B cell (primary cell): ENCODE measurements around the gene SCO2. TPM values are rescaled to one million over a fixed set of nuclear protein-coding genes. Genes with fewer than 3 reads are reported as not detected.

Experiments
- ATAC-seq: fragments of 200-7000 bp; cut with Tn5 transposase; one replicate; pipeline ENCODE4 v1.10.0; 2021; ENCODE audit warnings: low read depth, mild to moderate bottlenecking, moderate number of reproducible peaks, moderate library complexity
- CTCF ChIA-PET: fragments of 350-600 bp; sonication (Branson Sonifier 250); formaldehyde crosslinking; loops from one replicate; lab custom pipeline; 2021; ENCODE audit warnings: antibody characterized with exemption, inconsistent platforms; lab: Charles Lee
- POLR2A ChIA-PET: fragments of 350-600 bp; sonication (Branson Sonifier 250); formaldehyde crosslinking; loops from one replicate; lab custom pipeline; 2021; ENCODE audit warnings: antibody characterized with exemption; lab: Charles Lee
- DNase-seq: peaks from one replicate; pipeline ENCODE4 v3.0.0; 2013
- H2AFZ ChIP-seq: 2 replicates; pipeline ENCODE4 v1.6.1; 2012; ENCODE audit warnings: mild to moderate bottlenecking, low read depth, low read length; ENCODE audit not compliant: insufficient read depth, poor library complexity, severe bottlenecking
- H3K27ac ChIP-seq, 2 donors: 1 replicate in 1 of 2; 2 replicates in 1 of 2; pipeline ENCODE4 v1.5.1; 2012 to 2013; ENCODE audit warnings: low read length in 2 of 2, mild to moderate bottlenecking in 2 of 2, moderate library complexity in 1 of 2
- H3K27me3 ChIP-seq, 4 experiments: fragments of 200-600 bp in 1 of 4; sonication (generic) in 1 of 4; replicated peaks in 1 of 4; 1 replicate in 2 of 4; 2 replicates in 2 of 4; pipeline versions ENCODE4 v1.6.1 to v1.7.0; 2013 to 2016; ENCODE audit warnings: low read length in 3 of 4, mild to moderate bottlenecking in 2 of 4, mixed read lengths in 1 of 4, moderate library complexity in 1 of 4; ENCODE audit not compliant: insufficient read depth in 4 of 4, control insufficient read depth in 3 of 4; ENCODE audit errors: control extremely low read depth in 1 of 4
- H3K36me3 ChIP-seq, 2 experiments: replicated peaks in 1 of 2; 1 replicate in 1 of 2; 2 replicates in 1 of 2; pipeline versions ENCODE4 v1.6.1 to v1.7.1; 2013; ENCODE audit warnings: low read length in 1 of 2; ENCODE audit not compliant: insufficient read depth in 2 of 2, control insufficient read depth in 1 of 2; ENCODE audit errors: control extremely low read depth in 1 of 2, extremely low read depth in 1 of 2
- H3K4me1 ChIP-seq, 2 donors: fragments of 200-600 bp in 1 of 2; sonication (generic) in 1 of 2; 1 replicate in 1 of 2; 2 replicates in 1 of 2; pipeline versions ENCODE4 v1.5.1 to v1.6.1; 2013 to 2017; ENCODE audit warnings: low read length in 2 of 2; ENCODE audit not compliant: control insufficient read depth in 2 of 2, insufficient read depth in 2 of 2
- H3K4me2 ChIP-seq: replicated peaks from 2 replicates; pipeline ENCODE3; 2012; ENCODE audit warnings: mild to moderate bottlenecking, low read depth, low read length; ENCODE audit not compliant: poor library complexity, severe bottlenecking
- H3K4me3 ChIP-seq, 5 experiments: fragments of 200-600 bp in 1 of 5; sonication (generic) in 1 of 5; 1 replicate in 3 of 5; 2 replicates in 2 of 5; pipeline versions ENCODE4 v1.5.1 to v1.7.0; 2011 to 2016; ENCODE audit warnings: low read length in 4 of 5, mild to moderate bottlenecking in 4 of 5, low read depth in 2 of 5, control low read depth in 1 of 5, moderate library complexity in 1 of 5; ENCODE audit not compliant: insufficient read depth in 1 of 5; ENCODE audit errors: control extremely low read depth in 1 of 5, extremely low read depth in 1 of 5
- H3K79me2 ChIP-seq: fragments of 200-600 bp; sonication (generic); one replicate; pipeline ENCODE4 v1.6.0; 2016; ENCODE audit warnings: low read length; ENCODE audit not compliant: control insufficient read depth, insufficient read depth
- H3K9ac ChIP-seq: fragments of 200-600 bp; sonication (generic); 2 replicates; pipeline ENCODE4 v1.6.1; 2017; ENCODE audit warnings: mild to moderate bottlenecking, low read length, moderate library complexity
- H3K9me3 ChIP-seq, 3 donors: one replicate each; pipeline versions ENCODE4 v1.6.1 to v1.7.1; 2013; ENCODE audit warnings: low read length in 2 of 3; ENCODE audit not compliant: control insufficient read depth in 2 of 3, insufficient read depth in 1 of 3; ENCODE audit errors: control extremely low read depth in 1 of 3
- H4K20me1 ChIP-seq: 2 replicates; pipeline ENCODE4 v1.6.0; 2012; ENCODE audit warnings: mild to moderate bottlenecking, low read length; ENCODE audit not compliant: insufficient read depth, control insufficient read depth, poor library complexity, severe bottlenecking
- H3K27ac Mint-ChIP-seq: one replicate; pipeline ENCODE4 v1.8.0; 2021; ENCODE audit warnings: mixed read lengths
- H3K27me3 Mint-ChIP-seq: one replicate; pipeline ENCODE4 v1.8.0; 2021; ENCODE audit warnings: mixed read lengths
- H3K4me1 Mint-ChIP-seq: one replicate; pipeline ENCODE4 v1.8.0; 2021; ENCODE audit warnings: mixed read lengths
- H3K4me3 Mint-ChIP-seq: one replicate; pipeline ENCODE4 v1.8.0; 2021; ENCODE audit warnings: mixed read lengths
- H3K9me3 Mint-ChIP-seq: one replicate; pipeline ENCODE4 v1.8.0; 2022; ENCODE audit warnings: mixed read lengths; ENCODE audit not compliant: insufficient read depth
- EZH2 ChIP-seq: IDR thresholded peaks from 2 replicates; pipeline ENCODE4 v1.6.1; 2012; ENCODE audit warnings: borderline replicate concordance, low read depth, mild to moderate bottlenecking, moderate library complexity, low read length; ENCODE audit not compliant: insufficient read depth, poor library complexity, severe bottlenecking
- WGBS: methylation state at CpG from one replicate; pipeline ENCODE4 v1.1.5; 2013; ENCODE audit warnings: missing lambda C conversion rate; ENCODE audit not compliant: insufficient coverage; 5-methylcytosine and 5-hydroxymethylcytosine counted together
- intact Hi-C: fragments of 100-400 bp; cut with micrococcal nuclease; formaldehyde crosslinking; loops from one replicate; pipeline ENCODE4 v1.10.0; 2022
- polyA plus RNA-seq: library from polyadenylated mRNA; depleted of rRNA; stranded (reverse); fragments of >200 nt; gene quantifications from 2 replicates; pipeline ENCODE4 v1.2.3, GENCODE V29; 2012
- total RNA-seq, 2 donors: library from RNA; stranded (reverse); fragments of 120-200 nt in 1 of 2; gene quantifications; 1 replicate in 1 of 2; 2 replicates in 1 of 2; pipeline versions ENCODE4 v1.2.3 to v1.2.4, GENCODE V29; 2013 to 2022
- TF ChIP-seq, protein P1 (sequence below): fragments of 200-600 bp; IDR thresholded peaks from one replicate; pipeline ENCODE4 v1.8.0; 2022; ENCODE audit warnings: antibody characterized with exemption, mild to moderate bottlenecking

The SCO2 gene
- total and polyA plus RNA-seq, 2 donors (not counting 1 experiment from before 2014, with no cell fraction given) = 1.1 to 14.2 TPM

DNA sequence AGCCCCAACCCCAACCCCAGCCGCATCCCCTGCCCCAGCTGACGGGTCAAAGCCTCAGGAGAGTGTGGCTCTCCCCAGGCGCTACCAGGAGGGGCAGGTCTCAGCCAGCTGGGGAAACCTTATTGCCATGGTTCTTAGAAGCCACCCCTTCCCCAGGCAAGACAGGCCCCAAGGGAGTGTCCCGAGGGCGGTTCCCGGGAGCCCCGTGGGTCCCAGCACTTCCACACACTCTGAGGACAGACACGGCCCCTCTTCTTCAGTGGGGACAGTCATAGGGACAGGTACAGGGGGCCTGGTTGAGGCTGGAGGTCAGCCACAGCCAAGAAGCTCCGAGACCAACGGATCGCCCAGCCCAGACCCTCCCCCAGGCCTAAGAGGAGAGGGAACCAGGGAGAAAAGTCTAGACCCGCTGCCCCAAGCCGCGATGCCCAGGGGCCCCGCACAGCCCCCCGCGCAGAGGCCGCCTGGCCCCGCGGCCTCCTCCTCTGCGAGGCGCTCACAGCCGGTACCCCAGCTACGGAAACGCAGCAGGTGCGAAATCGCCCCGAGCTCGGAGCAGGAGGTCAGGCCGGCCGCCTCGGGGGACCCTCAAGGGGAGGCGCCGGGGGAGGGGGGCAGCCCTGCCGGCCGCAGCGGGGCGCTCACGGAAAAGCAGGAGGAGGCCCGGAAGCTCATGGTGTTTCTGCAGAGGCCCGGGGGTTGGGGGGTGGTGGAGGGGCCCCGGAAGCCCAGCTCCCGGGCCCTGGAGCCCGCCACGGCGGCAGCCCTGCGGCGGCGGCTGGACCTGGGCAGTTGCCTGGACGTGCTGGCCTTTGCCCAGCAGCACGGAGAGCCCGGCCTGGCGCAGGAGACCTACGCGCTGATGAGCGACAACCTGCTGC is 22.9 kb upstream of the SCO2 start:
- Mint-ChIP-seq H3K4me1 (peaks cover 29% of the 10 kb centered on the region), H3K27me3 (no peaks in the 10 kb centered on the region), H3K9me3 (no peaks in the 10 kb centered on the region), H3K4me3 (peak overlapping the region; percentile 56), H3K27ac (peak overlapping the region; percentile 84)
- TF ChIP-seq EZH2 = no peak
- H3K4me2 ChIP-seq = peak overlapping the region; percentile 98
- no peaks in the 10 kb centered on the region for H3K36me3 ChIP-seq
- H3K27ac ChIP-seq = peak overlapping the region; percentile 50 to 70
- peak overlapping the region; percentile 71 for H3K9ac ChIP-seq
- peak; percentile 71 for DNase-seq
- CTCF ChIA-PET = interaction anchor here (0.8 to 3.9 kb wide), 10 partner anchors 9 to 241 kb away, joined by 3 to 19 read pairs (median 10); partner anchors contain the start of genes CHKB, PLXNB2, SCO2 and SYCE3
- ATAC-seq = peak; percentile 57
- WGBS = 3% methylated on average over 56 of the region's 56 CpGs
- peaks cover 23% of the 10 kb centered on the region for H3K79me2 ChIP-seq
- no peaks in the 10 kb centered on the region for H3K9me3 ChIP-seq
- intact Hi-C loops = loop anchor here (1.0 to 2.0 kb wide), 3 partner anchors 9 to 35 kb away; partner anchors contain the start of genes CHKB and SYCE3
- no peaks in the 10 kb centered on the region for H3K27me3 ChIP-seq
- H3K4me1 ChIP-seq = peaks cover 32 to 43% of the 10 kb centered on the region in 2 donors
- peak overlapping the region; percentile 93 for H2AFZ ChIP-seq
- peak overlapping the region in 4 of 5 experiments; percentile 45 to 69 (median 58) for H3K4me3 ChIP-seq
- POLR2A ChIA-PET = interaction anchor here (0.6 to 2.7 kb wide), 13 partner anchors 9 to 254 kb away, joined by 4 to 23 read pairs (median 7); partner anchors contain the start of genes CHKB, LMF2, NCAPH2 and SCO2
- no peaks in the 10 kb centered on the region for H4K20me1 ChIP-seq

DNA sequence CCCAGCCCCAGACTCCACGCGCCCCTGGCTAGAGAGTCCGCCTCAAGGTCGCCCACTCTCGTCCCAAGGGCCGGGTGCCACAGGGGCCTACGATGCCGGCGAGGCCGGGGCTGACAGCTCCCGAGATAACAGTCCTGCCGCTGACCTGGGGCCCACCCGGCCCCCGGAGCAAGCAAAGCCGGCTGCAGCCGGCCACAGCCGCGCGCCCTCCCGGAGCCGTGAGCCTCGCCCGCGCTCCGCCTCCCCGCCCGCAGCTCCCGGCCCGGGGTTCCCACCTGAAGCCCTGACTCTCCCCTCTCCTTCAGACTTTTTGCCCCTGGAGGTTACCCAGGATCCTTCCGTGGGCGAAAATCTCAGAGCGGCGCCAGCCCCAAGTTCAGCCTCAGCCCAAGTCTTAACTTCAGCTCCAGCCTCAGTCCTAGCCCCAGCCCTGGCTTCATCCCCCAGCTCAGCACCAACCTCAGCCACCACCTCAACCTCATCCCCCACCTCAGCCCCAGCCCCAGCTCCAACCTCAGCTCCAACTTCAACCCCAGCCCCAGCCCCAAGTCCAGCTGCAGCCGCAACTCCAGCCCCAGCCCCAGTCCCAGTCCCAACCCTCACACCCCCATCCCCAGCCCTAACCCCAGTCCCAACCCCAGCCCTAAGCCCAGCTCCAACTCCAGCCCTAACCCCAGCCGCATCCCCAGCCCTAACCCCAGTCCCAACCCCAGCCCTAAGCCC is 22.0 kb upstream of the SCO2 start:
- Histone ChIP-seq H3K27ac (no peak overlapping the region), H4K20me1 (no peaks in the 10 kb centered on the region), H3K9me3 (no peaks in the 10 kb centered on the region), H3K4me2 (peak overlapping the region; percentile 98), H2AFZ (no peak overlapping the region), H3K79me2 (peaks cover 23% of the 10 kb centered on the region), H3K4me1 (peaks cover 32 to 47% of the 10 kb centered on the region in 2 donors), H3K36me3 (no peaks in the 10 kb centered on the region), H3K4me3 (no peak overlapping the region), H3K9ac (no peak overlapping the region), H3K27me3 (no peaks in the 10 kb centered on the region)
- 79% methylated on average over 34 of the region's 35 CpGs for WGBS
- no peak for TF ChIP-seq EZH2
- TF ChIP-seq, protein P1, sequence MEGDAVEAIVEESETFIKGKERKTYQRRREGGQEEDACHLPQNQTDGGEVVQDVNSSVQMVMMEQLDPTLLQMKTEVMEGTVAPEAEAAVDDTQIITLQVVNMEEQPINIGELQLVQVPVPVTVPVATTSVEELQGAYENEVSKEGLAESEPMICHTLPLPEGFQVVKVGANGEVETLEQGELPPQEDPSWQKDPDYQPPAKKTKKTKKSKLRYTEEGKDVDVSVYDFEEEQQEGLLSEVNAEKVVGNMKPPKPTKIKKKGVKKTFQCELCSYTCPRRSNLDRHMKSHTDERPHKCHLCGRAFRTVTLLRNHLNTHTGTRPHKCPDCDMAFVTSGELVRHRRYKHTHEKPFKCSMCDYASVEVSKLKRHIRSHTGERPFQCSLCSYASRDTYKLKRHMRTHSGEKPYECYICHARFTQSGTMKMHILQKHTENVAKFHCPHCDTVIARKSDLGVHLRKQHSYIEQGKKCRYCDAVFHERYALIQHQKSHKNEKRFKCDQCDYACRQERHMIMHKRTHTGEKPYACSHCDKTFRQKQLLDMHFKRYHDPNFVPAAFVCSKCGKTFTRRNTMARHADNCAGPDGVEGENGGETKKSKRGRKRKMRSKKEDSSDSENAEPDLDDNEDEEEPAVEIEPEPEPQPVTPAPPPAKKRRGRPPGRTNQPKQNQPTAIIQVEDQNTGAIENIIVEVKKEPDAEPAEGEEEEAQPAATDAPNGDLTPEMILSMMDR = no peak
- no peak overlapping the region for H3K27ac Mint-ChIP-seq
- ATAC-seq = no peak
- no peaks in the 10 kb centered on the region for H3K9me3 Mint-ChIP-seq
- ChIA-PET CTCF (interaction anchor here (0.8 to 3.9 kb wide), 9 partner anchors 8 to 240 kb away, joined by 3 to 17 read pairs (median 6); partner anchors contain the start of genes CHKB, PLXNB2, SCO2 and SYCE3), POLR2A (interaction anchor here (0.6 to 2.7 kb wide), 11 partner anchors 8 to 253 kb away, joined by 5 to 23 read pairs (median 8); partner anchors contain the start of genes LMF2, NCAPH2, SCO2 and SYCE3)
- no peaks in the 10 kb centered on the region for H3K27me3 Mint-ChIP-seq
- intact Hi-C loops = no loop called here
- DNase-seq = no peak
- no peak overlapping the region for H3K4me3 Mint-ChIP-seq
- H3K4me1 Mint-ChIP-seq = peaks cover 32% of the 10 kb centered on the region
